Body of pancreas (tissue), 4 donors: ENCODE results near the gene TELO2.

ENCODE experiments used
- POLR2A ChIP-seq, 3 donors: fragments of 450-650 bp; IDR thresholded peaks; one replicate each; pipeline ENCODE4 v1.6.1; 2016; ENCODE audit warnings: antibody characterized with exemption in 3 of 3, mild to moderate bottlenecking in 2 of 3
- TF ChIP-seq, protein P1 (sequence below), 7 experiments: fragments of 450-650 bp in 4 of 7; fragments of 200-600 bp in 3 of 7; sonication (generic) in 3 of 7; IDR thresholded peaks; one replicate each; pipeline ENCODE4 v1.5.1; 2016 to 2019; ENCODE audit warnings: antibody characterized with exemption in 7 of 7

GRCh38 chr16:1550069-1550468, 56.9 kb downstream of the TELO2 start:
- TF ChIP-seq, protein P1, sequence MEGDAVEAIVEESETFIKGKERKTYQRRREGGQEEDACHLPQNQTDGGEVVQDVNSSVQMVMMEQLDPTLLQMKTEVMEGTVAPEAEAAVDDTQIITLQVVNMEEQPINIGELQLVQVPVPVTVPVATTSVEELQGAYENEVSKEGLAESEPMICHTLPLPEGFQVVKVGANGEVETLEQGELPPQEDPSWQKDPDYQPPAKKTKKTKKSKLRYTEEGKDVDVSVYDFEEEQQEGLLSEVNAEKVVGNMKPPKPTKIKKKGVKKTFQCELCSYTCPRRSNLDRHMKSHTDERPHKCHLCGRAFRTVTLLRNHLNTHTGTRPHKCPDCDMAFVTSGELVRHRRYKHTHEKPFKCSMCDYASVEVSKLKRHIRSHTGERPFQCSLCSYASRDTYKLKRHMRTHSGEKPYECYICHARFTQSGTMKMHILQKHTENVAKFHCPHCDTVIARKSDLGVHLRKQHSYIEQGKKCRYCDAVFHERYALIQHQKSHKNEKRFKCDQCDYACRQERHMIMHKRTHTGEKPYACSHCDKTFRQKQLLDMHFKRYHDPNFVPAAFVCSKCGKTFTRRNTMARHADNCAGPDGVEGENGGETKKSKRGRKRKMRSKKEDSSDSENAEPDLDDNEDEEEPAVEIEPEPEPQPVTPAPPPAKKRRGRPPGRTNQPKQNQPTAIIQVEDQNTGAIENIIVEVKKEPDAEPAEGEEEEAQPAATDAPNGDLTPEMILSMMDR (IDR thresholded peaks at IDR 0.05) = no peak
- no peak for TF ChIP-seq POLR2A (IDR thresholded peaks at IDR 0.05)
